ENCODE results near the gene HMGN4. TPM values are rescaled to one million over a fixed set of nuclear protein-coding genes. Genes with fewer than 3 reads are reported as not detected.
A peak's percentile ranks its signal among the peaks of the same experiment; 100 is the strongest.

HMGN4 gene
- total and polyA plus RNA-seq, 2 of the 8 experiments (the other 6 are each of a cell fraction or from before 2014, with no cell fraction given), result 23.4 to 66.4 TPM

DNA sequence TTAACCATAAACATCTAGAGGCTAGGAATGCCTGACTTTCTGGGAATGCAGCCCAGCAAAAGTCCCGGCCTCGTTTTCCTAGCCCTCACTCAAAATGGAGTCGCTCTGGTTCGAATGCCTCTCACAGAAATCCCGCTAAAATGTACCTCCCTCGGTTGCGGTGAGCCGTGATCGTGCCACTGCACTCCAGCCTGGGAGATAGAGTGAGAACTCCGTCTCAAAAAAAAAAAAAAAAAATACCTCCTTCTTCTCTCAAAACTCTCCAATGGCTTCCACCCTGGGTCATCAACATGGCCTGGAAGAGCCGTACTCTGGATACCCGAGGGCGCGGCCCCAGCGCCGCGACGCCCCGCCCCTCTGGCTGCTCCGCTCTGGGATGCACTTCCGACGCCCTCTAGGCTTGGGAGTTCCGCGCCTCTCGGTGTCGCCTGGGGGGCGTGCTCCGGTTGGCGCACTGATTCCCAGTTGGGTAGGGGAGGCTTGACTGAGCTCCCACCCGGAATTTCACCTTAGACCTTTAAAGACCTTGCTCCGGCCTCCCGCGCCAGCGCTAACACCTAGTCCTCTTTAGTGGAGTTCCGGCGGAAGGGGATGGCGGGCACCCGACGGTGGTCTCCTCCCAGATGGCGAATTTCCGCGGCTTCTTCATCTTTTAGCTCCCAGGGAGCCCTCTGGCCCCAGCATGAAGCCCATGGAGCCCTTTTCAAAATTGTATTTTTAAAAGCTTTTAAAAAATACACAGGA is 12.3 kb downstream of the HMGN4 start:
- peaks cover 10% of the 10 kb centered on the region for H3K23me2 ChIP-seq (ENCODE audit: low read depth, low read length)
- POLR2A ChIA-PET (ENCODE audit: partially characterized antibody), result interaction anchor here (0.6 to 3.8 kb wide), 15 partner anchors 11 to 727 kb away, joined by 3 to 40 read pairs (median 4); partner anchors contain the start of gene HMGN4
- H3K79me2 ChIP-seq (ENCODE audit: control insufficient read depth in 1 of 2, insufficient read depth in 2 of 2, low read length in 2 of 2), result no peaks in the 10 kb centered on the region
- peak overlapping the region; percentile 93; the same call in 1 of the 2 replicates for H4K8ac ChIP-seq (ENCODE audit: extremely low read depth, insufficient read depth, low read length)
- no peaks in the 10 kb centered on the region; a peak in 1 of 7 replicates for H3K4me1 ChIP-seq (replicated peaks in 1 of 4; ENCODE audit: control insufficient read depth in 3 of 4, insufficient read depth in 4 of 4, low read length in 3 of 4)
- no peaks in the 10 kb centered on the region for H3K27me3 ChIP-seq (replicated peaks in 1 of 4; ENCODE audit: control insufficient read depth in 3 of 4, extremely low read depth in 1 of 4, insufficient read depth in 3 of 4, low read length in 3 of 4)
- H2BK5ac ChIP-seq (ENCODE audit: low read depth, low read length), result peak overlapping the region; percentile 69; the same call in 1 of the 2 replicates
- H2BK12ac ChIP-seq (ENCODE audit: low read depth, low read length), result no peak overlapping the region; the same call in 1 of the 2 replicates
- no peak overlapping the region for H2AK5ac ChIP-seq (ENCODE audit: low read depth, low read length)
- peak overlapping the region; percentile 64 for H3K27ac ChIP-seq (ENCODE audit: low read depth, low read length)
- H3K23ac ChIP-seq (ENCODE audit: insufficient read length), result no peak overlapping the region
- peak overlapping the region in 3 of 4 experiments; percentile 43 to 56 (median 50); a peak in 6 of 7 replicates for H3K9ac ChIP-seq (replicated peaks in 1 of 4; ENCODE audit: extremely low read depth in 1 of 4, low read depth in 3 of 4, low read length in 3 of 4)
- 12% methylated on average over 42 of the region's 42 CpGs; no CpG with 5 or more reads in 1 of the 2 experiments for WGBS, 2 experiments (ENCODE audit: extremely low coverage in 1 of 2, insufficient coverage in 1 of 2, insufficient read length in 1 of 2, insufficient replicate concordance in 2 of 2, low coverage in 1 of 2, low lambda C conversion rate in 2 of 2, missing lambda C conversion rate in 1 of 2)
- H2BK15ac ChIP-seq (ENCODE audit: low read length), result no peak overlapping the region
- H3K4me2 ChIP-seq (ENCODE audit: insufficient read depth in 1 of 2, low read depth in 2 of 2, low read length in 2 of 2), result peak overlapping the region; percentile 57 to 66
- no peak overlapping the region for H2BK20ac ChIP-seq (ENCODE audit: low read length)
- no peak overlapping the region for H2BK120ac ChIP-seq (replicated peaks; ENCODE audit: low read depth, low read length)
- DNase-seq (ENCODE audit: low read depth in 1 of 2, low spot score in 2 of 2) (peak; percentile 89), FAIRE-seq (no peak)
- no peak overlapping the region for H3K4ac ChIP-seq (replicated peaks; ENCODE audit: insufficient read length, low read depth, low read length)
- H4K5ac ChIP-seq (ENCODE audit: insufficient read length, low read depth, low read length), result peak overlapping the region; percentile 15
- CTCF ChIA-PET (ENCODE audit: partially characterized antibody), result interaction anchor here (0.8 to 2.1 kb wide), 8 partner anchors 8 to 228 kb away, joined by 3 to 8 read pairs (median 5); no protein-coding TSS in a partner anchor
- H4K20me1 ChIP-seq (replicated peaks in 1 of 2; ENCODE audit: control insufficient read depth in 1 of 2, insufficient read depth in 2 of 2, low read length in 2 of 2), result no peaks in the 10 kb centered on the region
- H3K36me3 ChIP-seq (ENCODE audit: control insufficient read depth in 2 of 4, insufficient read depth in 4 of 4, low read length in 3 of 4), result peaks cover 0 to 7% (median 5%) of the 10 kb centered on the region in 4 experiments; a peak in 5 of 8 replicates
- peak overlapping the region; percentile 40 for H3K56ac ChIP-seq (replicated peaks; ENCODE audit: insufficient read length, low read depth, low read length)
- H3K9me3 ChIP-seq (ENCODE audit: insufficient read depth in 2 of 2, low read depth in 1 of 2, low read length in 1 of 2), result no peaks in the 10 kb centered on the region
- peak overlapping the region; percentile 32 to 89 (median 40) for H3K4me3 ChIP-seq (ENCODE audit: extremely low read depth in 1 of 4, insufficient read depth in 2 of 4, low read depth in 3 of 4, low read length in 4 of 4)
- no peaks in the 10 kb centered on the region for H3K79me1 ChIP-seq (ENCODE audit: low read depth, low read length)
- H3K14ac ChIP-seq (ENCODE audit: insufficient read length), result no peak overlapping the region
- no peak overlapping the region for H2AFZ ChIP-seq (ENCODE audit: low read length)
- no peak overlapping the region for H4K91ac ChIP-seq (replicated peaks; ENCODE audit: insufficient read length, low read length)
- H3K18ac ChIP-seq (ENCODE audit: extremely low read depth, low read length), result no peak overlapping the region
- TF ChIP-seq GTF2F1 (IDR thresholded peaks at IDR 0.05; ENCODE audit: borderline replicate concordance, low read depth, low read length) (no peak), SAP30 (IDR thresholded peaks at IDR 0.05; ENCODE audit: insufficient read depth, insufficient replicate concordance, low read length) (peak; percentile 47), RNF2 (IDR thresholded peaks at IDR 0.05; ENCODE audit: borderline replicate concordance, low read depth, low read length, missing control alignments, poor library complexity, severe bottlenecking) (no peak)
